Measurements from ENCODE around the gene IGF1.

IGF1 gene

GRCh38 chr12:102518871-102519270, 38.5 kb upstream of the IGF1 start:
- no peak overlapping the region for H3K4me3 ChIP-seq (replicated peaks; ENCODE audit: low read depth, low read length)
- DNase-seq (ENCODE audit: extremely low read depth, low read depth) = no peak
- no peak for TF ChIP-seq CTCF (IDR thresholded peaks at IDR 0.05; ENCODE audit: low read depth, low read length, missing control alignments)

DNA sequence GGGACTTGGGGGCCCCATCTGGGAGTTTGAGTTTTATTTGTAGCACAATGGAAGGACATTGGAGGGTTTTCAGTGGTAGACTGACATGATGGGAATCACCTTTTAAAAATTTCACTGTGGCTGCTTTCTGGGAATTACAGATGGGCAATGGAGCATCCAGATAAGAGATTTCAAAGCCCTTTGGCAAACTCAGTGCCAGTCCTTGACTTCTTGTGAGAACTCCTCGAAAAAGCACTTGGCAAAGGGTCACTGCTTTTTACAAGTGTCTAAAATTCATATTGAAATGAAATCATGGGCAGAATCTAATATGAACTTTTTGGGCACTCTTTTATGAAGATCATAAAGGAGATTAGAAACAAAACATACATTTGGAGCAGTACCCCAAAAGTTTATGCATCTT, 34.3 kb upstream of the IGF1 start:
- H3K4me3 ChIP-seq (replicated peaks; ENCODE audit: low read depth, low read length) = no peak overlapping the region
- DNase-seq (ENCODE audit: extremely low read depth, low read depth) = no peak
- TF ChIP-seq CTCF (IDR thresholded peaks at IDR 0.05; ENCODE audit: low read depth, low read length, missing control alignments) = no peak

DNA sequence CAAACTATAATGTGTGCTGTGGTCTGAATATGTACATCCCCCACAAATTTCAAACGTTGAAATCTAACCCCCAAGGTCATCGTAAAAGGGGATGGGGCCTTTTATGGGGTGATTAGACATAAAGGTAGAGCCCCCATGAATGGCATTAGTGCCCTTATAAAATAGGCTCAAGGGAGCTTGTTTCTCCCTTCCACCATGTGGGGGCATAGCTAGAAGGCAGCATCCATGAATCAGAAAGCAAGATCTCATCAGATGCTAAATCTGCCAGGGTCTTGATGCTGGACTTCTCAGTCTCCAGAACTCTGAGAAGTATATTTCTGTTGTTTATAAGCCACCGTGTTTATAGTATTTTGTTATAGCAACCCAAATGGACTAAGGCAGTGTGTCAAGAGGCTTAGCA, 33.4 kb upstream of the IGF1 start:
- no peak for DNase-seq (ENCODE audit: extremely low read depth, low read depth)
- TF ChIP-seq CTCF (IDR thresholded peaks at IDR 0.05; ENCODE audit: low read depth, low read length, missing control alignments) = no peak
- H3K4me3 ChIP-seq (replicated peaks; ENCODE audit: low read depth, low read length) = no peak overlapping the region

DNA sequence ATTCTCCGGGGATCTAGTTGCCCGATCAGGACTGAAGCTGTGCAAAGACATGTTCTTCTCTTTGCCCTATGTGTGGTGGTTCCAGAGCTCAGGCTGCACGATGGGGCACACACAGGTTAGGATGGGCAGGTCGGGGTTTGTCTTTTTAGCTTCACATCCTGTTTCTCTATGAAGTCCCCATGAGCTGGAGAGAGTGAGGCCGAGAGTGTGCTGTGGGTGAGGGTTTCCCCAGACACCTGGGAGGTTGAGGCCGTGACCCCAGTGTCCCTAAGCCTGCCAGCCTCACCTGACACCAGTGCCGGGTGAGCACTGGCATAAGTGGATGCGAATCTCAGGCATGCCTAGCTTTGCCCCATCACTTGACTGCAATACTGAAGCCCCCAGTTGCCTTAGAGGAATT, 32.9 kb upstream of the IGF1 start:
- DNase-seq (ENCODE audit: extremely low read depth, low read depth) = no peak
- no peak overlapping the region for H3K4me3 ChIP-seq (replicated peaks; ENCODE audit: low read depth, low read length)
- no peak for TF ChIP-seq CTCF (IDR thresholded peaks at IDR 0.05; ENCODE audit: low read depth, low read length, missing control alignments)

DNA sequence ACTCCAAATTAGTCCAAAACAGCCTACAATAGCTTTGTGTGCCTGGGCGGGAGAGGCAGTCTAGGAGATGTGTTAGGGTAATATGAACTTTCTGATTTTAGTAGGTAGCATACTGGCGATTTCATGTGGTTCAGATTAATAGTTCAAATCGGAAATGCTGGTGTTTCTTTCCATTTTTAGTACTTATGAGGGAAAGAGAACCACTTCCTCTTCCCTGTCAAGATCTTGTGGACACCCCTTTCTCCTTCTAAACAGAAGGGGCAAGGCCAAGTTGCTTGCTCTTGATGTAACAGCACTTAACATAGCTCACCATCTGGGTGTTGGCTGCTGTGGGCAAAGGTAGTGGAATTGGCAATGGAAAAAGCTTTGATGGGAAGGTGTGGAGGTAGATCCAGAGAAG, 32.2 kb upstream of the IGF1 start:
- no peak for DNase-seq (ENCODE audit: extremely low read depth, low read depth)
- TF ChIP-seq CTCF (IDR thresholded peaks at IDR 0.05; ENCODE audit: low read depth, low read length, missing control alignments) = no peak
- no peak overlapping the region for H3K4me3 ChIP-seq (replicated peaks; ENCODE audit: low read depth, low read length)

GRCh38 chr12:102511575-102511974, 31.2 kb upstream of the IGF1 start:
- no peak overlapping the region for H3K4me3 ChIP-seq (replicated peaks; ENCODE audit: low read depth, low read length)
- TF ChIP-seq CTCF (IDR thresholded peaks at IDR 0.05; ENCODE audit: low read depth, low read length, missing control alignments) = no peak
- no peak for DNase-seq (ENCODE audit: extremely low read depth, low read depth)

- no peak overlapping the region for H3K4me3 ChIP-seq (replicated peaks; ENCODE audit: low read depth, low read length)
- DNase-seq (ENCODE audit: extremely low read depth, low read depth) = no peak
- TF ChIP-seq CTCF (IDR thresholded peaks at IDR 0.05; ENCODE audit: low read depth, low read length, missing control alignments) = no peak
Observed at GRCh38 chr12:102510463-102510862, 30.1 kb upstream of the IGF1 start.
